Sigmoid colon (tissue), 4 donors: ENCODE measurements around the gene PLAC9.

ENCODE experiments used
- CTCF ChIP-seq, 4 experiments: fragments of 450-650 bp in 3 of 4; fragments of 200-600 bp in 1 of 4; IDR thresholded peaks; one replicate each; pipeline ENCODE4 v1.5.1; 2016 to 2019; ENCODE audit warnings: antibody characterized with exemption in 4 of 4, mild to moderate bottlenecking in 3 of 4, moderate library complexity in 2 of 4
- POLR2A ChIP-seq, 2 donors: fragments of 450-650 bp; IDR thresholded peaks; one replicate each; pipeline ENCODE4 v1.6.1; 2016; ENCODE audit warnings: antibody characterized with exemption in 2 of 2, mild to moderate bottlenecking in 2 of 2, moderate library complexity in 2 of 2
- POLR2AphosphoS5 ChIP-seq, 4 donors: sonication (generic); formaldehyde crosslinking; IDR thresholded peaks; one replicate each; pipeline ENCODE4 v1.6.1; 2017; ENCODE audit warnings: antibody characterized with exemption in 4 of 4

- no peak for TF ChIP-seq CTCF (IDR thresholded peaks at IDR 0.05)
- no peak for TF ChIP-seq POLR2A (IDR thresholded peaks at IDR 0.05)
- TF ChIP-seq POLR2AphosphoS5 (IDR thresholded peaks at IDR 0.05), result no peak
These were observed 16.6 kb downstream of the PLAC9 start for GRCh38 chr10:80149123-80149522.
